GM21576 (cell line): Measurements from ENCODE around the gene PDHX.
"Not testable (repeated sequence)": the region's sequence is repeated elsewhere in the genome, so short reads cannot be mapped to it uniquely, and the experiment has no call there.

Source experiments
- ATAC-seq: cut with Tn5 transposase; IDR thresholded peaks from one replicate; pipeline ENCODE4 v1.9.1; 2021; ENCODE audit warnings: mild to moderate bottlenecking, moderate library complexity; ENCODE audit not compliant: unreplicated experiment

PDHX gene

DNA sequence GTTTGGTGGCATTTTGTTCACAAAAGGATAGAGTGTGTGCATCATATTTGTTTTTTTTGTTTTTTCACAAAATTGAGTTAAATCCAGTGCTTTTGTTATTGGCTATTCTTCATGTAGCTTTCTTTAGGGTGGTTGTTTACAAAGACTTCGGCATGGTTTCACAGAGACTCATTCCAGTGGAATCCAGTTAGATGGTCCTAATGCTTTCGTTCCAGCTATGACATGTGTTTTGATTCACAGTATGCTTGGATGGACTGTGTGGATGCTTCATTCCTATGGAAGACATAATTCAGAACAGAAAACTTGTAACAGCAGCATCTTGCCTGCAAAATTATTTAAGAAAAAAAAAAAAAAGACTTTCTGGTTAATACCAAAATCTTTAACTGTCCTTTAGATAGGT lies 97.9 kb downstream of the PDHX start:
- ATAC-seq: no peak

DNA sequence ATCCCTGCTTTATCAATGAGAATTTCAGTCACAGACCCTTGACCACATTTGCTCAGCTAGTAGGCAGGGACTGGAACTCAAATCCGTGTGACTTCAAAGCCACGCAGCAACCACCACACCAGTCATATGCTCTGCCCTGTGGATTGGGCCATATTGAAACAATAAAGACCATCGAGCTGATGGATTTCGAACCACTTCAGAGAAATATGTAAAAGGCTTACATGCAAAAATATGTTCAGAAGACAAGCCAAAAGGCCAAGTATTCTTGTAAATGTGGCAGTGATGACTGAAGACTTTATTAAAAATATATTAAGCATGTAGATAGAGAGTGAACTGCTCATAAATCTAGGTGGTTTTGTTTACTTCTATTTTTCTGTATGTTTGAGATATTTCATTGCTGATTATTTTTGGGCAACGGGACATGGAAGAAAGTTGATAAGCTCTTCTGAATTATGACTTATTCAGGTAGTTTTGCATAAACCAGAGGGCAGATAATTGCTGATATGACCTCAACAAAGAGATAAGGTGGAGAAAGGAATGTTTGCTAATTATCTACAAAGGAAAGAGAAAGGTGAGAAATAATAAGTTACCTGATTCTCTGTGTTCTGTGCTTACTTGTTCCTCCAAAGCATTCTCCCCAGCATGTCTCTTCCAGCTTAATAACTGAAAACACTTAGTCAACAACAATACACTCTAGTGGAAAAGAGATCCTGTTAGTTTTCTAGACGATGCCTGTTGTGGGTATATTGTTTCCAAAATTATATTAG lies 99.4 kb downstream of the PDHX start:
- ATAC-seq: no peak

DNA sequence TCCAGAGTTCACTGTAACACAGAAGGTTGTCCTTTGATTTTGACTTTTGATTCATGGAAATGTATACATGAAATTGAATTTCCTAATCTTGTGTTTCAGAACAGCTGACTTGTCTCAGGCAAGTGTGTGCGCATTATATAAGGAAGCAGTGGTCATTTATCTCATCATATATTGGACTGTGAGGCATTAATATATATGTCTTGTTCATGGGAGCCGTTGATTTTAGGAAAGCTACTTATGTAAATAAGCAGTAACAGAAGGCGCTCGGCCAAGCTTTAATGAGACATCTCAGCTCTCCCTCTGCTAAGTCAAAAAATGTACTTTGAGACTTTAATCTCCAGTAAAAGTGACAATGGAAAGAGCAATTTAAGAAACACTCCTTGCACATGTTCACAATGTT lies 100.5 kb downstream of the PDHX start:
- no peak for ATAC-seq

DNA sequence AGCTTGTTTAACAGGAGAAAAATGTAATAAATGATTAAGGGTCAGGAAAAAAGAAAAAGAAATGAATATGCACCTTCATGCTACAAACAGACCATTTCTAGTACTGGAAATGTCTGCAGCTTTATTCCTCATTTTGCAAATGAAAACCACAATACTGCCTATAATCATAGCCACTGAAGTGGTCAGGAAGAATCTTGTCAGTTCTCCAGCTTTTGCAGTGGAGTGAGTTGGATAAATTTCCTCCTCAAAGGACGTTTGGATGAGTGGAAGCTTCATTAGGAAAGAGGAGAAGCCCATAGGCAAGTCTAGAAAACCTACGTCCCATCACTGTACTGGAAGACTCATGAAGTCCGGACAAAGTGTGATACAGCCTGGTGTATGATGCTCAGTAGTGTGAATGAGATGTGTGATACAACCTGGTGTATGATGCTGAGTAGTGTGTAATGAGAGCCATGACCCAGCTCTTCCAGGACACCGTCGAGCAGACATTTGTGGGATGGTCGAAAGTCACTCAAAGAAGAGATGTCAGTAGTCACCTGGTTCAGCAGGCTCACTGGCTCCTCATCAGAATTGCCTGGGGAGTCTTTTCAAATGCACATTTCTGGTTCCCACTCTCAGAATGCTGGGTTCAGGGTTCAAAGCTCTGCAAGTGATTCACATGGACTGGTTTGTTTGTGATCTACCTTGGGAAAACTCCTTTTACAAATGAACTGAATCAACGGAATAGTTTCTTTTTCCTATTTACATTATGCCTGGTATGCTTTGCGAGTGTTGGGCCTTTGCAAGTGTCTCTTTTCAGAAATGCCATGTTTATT lies 101.3 kb downstream of the PDHX start:
- no peak for ATAC-seq

DNA sequence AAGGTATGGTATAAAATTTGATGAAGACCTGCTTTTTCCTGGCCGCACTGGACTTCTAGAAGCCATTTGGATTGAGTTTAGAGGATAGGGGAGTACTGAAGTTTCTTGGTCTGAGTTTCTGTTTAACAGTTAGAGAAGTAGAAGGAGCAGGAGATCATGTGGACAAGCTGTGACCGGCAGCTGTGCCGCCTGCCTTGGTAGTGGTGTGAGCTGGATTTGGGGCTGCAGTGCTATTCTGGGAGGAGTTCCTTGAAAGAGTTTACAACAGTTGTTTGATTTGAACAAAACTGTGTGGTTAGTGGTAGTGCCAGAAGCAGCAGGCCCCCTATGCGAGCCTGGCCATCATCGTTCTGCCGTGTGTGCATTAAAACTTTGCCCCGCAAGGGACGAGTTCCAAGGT lies 105.2 kb downstream of the PDHX start:
- ATAC-seq: no peak

DNA sequence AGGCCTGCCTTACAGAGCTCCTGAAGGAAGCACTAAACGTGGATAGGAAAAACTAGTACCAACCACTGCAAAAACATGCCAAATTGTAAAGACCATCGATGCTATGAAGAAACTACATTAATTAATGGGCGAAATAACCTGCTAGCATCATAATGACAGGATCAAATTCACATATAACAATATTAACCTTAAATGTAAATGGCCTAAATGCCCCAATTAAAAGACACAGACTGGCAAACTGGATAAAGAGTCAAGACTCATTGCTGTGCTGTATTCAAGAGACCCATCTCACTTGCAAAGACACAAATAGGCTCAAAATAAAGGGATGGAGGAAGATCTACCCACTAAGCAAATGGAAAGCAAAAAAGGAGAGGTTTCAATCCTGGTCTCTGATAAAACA lies 107.5 kb downstream of the PDHX start:
- not testable (repeated sequence) for ATAC-seq

DNA sequence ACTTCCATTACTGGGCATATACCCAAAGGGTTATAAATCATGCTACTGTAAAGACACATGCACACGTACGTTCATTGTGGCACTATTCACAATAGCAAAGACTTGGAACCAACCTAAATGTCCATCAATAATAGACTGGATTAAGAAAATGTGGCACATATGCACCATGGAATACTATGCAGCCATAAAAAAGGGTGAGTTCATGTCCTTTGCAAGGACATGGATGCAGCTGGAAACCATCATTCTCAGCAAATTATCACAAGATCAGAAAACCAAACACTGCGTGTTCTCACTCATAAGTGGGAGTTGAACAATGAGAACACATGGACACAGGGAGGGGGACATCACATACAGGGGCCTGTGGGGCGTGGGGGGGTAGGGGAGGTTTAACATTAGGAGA lies 111.6 kb downstream of the PDHX start:
- ATAC-seq: not testable (repeated sequence)

DNA sequence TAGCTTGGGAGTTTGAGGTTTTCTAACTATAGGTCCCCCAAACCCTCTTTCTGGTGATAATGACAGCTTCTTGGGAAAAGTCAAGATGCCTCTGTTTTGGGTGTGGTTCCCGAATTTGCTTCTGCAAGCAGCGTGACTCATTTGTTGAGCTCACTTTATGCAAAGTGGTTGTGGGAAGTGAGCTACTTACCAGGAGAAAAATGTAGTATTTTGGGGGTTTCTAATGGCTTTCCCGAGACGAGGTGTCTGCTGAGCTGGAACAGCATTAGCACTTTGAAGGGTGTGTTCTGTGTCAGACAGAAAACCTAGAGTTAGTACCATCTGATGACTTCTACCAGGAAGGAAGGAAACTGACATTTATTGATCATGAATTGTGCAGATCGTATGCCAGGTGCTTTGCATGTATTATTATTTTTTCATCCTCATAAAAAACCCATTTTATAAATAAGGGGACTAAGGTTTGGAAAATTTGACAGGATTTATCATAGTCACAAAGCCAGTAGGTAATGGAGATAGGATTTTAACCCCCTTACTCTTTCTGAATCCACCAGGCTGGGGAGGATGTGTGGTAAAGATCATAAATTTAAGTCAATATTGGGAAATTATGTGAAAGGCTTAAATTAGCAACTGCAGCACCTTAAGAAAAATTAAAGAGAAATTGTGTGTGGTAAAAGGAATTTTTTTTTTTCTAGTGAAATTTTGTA lies 113.7 kb downstream of the PDHX start:
- ATAC-seq: no peak

DNA sequence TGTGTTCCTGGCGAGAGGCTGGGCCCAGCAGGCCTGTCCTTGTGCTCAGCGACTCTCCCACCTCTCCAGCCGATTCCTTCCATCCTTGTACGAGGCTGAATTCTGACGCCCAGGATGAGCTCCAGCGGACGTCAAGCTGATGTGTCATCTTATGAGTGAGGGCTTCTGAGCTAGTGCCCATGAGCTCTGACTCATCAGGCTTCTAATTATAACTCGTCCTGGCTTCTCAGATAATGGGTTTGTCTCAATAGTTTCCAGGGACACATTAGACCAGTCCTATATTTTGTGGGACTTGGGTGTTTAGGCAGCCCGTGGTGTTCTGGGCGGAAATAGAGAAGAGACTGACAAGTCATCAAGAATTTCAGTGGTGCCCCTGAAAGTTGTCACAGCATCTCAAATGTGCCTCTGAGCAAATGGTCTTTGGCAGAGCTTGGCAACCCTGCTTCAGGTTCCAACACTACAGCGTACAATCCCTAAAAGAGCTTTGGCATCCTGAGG lies 114.3 kb downstream of the PDHX start:
- no peak for ATAC-seq

DNA sequence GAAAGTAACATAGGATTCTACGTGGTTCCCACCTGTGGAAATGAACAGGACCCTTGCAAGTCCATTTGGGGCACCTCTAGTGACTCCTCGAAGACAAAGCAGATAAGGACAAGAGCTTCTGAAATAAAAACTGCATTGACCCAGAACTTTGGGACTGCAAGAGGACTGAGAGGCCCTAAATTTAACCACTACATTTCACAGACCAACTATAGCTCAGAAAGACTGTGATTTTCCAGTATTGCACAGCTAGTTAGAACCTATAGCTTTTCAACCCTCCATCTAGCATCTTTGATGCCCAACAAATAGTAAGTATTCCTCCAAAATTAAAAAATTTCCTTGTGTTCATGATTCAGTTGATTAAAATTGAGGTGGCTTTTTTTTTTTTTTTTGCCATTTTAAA lies 114.9 kb downstream of the PDHX start:
- no peak for ATAC-seq

DNA sequence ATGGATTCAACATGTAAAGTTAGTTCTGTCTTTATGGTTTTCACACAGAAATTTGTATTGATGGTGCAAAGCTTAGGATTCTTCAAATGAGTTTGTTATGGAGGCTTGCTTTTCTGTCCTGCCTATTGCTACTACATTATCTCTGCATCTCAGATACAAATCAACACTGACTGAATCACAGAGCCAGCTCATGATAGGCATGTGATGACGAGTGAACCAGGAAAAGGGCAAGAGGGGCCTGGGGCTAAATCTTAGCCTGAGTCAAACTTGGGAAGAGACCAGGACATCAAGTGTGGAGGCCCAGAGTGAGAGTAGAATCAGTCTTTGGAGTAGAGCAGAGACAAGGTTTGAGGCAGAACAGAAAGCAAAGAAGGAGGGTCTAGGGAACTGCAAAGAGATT lies 115.4 kb downstream of the PDHX start:
- ATAC-seq: no peak

DNA sequence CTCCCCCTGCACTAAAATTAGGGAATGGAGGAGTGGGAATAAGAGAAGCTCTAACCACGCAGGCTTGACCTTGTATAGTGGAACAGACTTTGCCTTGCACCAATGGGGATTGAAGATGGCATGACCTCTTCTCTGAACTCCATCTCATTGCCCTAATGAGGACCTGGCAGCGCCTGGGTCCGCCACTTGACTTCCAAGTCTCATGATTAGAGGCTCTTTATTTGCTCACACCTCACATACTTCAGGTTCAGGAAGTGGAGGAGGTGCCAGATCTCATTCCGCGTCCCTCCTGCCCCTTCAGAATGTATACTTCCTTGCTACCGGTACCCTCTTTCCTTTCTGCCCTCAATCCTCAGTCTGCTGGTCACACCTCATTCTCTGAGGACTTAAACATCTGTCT lies 116.6 kb downstream of the PDHX start:
- ATAC-seq: no peak

DNA sequence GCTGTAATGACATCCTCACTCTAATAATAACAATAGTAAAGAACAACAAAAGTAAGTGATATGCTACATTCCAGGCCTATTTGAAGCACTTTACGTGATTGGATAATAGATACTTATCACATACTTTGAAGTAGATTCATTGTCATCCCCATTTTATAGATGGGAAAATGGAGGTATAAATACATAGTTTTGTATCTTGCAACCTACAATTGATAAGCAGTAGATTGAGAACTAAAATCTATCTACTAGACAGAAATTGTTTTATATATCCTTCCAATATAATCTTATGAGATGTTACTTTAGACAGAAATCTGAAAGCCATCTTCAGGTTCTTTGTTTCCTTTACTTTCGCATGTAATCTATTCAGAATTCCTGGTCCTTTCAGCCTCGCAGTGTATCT lies 118.0 kb downstream of the PDHX start:
- ATAC-seq: no peak

DNA sequence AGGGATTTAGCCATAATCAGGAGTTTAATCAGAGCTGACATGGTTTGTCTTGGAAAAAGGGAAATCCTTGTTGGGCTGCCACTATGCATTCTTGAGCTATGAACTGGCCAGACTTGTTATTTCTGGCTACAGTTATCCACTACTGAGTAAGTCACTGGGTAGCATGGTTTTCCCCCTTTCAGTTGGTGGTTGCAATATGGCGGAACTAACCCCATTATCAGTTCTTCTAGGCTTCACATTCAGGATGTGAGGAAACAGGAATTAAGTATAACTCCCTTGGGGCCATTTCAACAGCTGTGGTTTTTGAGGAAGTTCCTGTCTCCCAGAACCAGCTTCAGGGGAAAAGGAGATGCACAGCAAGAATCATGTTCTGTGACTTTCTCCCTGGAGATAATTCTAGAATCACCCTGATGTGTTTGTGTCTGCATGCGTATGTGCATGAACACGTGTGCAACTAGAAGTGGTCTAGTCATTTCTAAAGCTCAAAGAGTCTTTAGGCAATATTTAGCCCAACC lies 119.5 kb downstream of the PDHX start:
- ATAC-seq: peak; percentile 32

DNA sequence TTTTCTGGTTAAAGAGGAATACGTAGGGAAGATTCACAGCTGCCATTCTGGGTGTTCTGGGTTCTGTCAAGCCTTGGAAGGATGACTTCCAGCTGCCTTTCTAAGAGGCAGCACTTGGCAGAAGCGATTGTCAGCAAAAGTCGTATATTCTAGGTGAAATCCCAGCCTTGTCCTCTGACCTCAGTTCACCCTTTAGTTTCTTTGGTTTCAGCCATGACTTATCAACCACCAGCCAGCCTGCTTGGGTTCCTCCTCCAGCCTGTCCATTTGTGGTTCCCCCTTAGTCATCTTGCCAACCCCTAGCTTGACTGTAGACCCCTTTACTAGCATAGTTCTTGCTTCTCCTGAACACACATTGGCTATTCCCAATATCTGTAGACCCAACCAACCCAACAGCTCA lies 120.2 kb downstream of the PDHX start:
- ATAC-seq: no peak

DNA sequence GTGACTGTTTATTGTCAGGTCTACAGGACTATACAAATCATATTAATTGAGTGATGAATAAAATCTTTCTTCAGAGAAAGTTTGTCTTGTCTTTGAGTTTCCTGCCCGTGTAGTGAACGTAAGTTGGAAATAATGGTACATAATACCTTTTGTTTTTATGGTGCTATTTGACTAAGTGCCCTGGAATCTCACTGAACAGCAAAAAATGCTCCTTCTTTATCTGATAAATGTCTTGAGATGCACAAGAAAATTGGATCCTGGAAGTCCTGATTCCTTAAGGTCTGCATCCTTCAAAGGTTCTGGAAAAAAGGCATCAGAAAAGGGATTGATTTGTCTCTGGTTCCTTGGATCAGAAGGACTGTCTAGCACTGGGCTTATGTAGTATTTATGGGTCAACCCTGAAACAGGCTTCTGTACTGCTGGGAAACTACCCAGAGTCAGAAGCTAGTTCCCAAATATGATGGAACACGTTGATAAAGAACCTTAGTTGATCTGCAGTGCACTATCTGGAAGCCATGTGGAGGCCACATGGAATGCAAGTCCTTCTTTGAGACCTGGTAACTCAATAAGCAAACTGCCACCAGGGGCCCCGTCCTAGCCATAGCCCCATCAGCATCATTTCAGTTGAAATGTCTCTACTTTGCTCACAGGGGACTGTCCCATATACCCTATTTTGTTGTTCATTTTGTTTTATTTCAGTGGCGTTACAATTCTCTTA lies 122.0 kb downstream of the PDHX start:
- ATAC-seq: no peak

DNA sequence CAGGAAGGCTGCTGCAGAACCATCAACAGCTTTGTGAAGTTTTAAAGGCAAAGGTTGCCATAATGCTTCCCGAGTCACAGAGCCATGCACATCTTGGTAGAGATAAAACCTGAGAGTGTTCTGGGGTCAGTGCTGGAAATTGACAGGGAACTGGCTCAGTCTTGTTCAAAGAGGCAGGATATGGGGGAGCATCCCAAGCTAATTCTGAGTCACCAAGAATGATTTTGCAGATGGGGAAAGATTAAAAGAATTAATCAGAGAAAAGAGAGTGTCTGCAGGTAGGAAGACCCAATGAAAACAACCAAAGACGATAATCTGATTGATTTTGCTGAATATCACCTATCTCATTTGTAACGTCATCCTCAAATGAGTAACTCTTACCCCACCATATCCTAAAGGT lies 122.7 kb downstream of the PDHX start:
- ATAC-seq: no peak

DNA sequence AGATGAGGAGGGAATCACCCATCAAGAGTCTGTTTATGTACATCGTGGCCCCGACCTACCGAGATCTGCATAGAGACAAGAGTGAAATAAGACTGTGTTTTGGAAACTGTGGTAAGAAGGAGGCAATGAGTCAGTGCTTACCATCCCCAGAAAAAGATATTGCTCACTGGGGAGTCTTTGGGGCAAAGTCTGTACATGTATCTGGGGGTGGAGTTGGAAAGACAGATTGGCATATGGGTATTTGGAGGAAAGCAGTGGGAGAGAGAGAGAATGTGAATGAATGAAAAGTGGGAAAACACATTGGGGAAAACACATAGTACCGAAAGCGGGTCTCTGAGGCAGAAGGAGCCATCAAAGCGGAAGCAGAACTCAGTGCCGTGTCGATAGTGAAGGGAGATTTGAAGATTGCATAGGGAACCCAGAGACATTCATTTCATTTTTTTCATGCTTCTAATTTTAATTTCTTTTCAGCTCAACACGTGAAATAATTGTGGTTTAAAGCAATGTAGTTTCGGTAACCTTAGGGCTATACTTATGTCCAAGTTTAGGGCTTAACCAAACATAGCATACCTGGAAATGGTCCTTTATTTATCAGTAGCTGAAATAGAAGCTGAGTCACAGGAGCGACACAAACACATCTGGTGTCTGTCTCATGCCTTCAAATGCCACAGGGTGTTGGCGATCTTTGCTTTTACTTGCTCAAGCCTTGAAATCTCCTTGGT lies 124.0 kb downstream of the PDHX start:
- peak; percentile 60 for ATAC-seq

DNA sequence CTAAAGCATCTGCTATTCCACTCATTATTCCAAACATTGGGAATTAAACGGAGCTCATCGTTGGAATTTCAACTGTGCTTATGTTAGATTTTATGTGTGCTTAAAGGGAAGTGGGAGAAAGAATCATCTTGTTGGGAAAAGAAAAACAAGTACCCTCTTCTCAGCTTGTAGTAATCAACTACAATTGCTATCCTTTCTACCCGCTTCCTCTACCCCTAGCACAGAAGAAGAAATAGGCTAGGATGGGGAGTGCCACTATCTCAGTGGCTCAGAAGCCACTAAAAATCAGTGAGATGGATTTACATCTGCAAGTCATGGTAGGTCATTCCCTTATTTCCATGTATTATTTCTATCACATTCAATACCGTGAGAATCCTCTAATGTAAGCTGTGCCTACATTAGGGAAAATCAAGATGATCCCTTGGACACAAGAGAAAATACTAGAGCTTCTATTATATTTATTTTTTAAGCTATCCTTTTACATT lies 124.7 kb downstream of the PDHX start:
- no peak for ATAC-seq

DNA sequence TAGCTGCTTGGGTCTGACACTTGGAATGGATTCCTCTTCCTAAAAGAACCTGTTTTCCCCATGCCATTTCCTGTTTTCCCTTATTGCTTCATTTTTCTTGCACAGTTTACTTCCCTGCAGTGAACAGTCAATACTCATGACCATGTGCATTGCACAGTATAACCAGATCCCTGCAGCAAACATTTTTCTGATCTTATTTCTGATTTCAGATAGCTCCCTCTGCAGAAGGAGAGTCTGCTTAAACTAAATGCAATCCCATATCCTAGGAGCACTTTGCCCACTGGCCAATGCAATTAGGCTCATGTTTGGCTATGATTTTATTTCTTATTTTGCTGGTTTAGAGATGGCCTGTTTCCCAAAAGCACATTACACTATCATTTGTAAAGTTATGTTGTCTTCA lies 125.8 kb downstream of the PDHX start:
- ATAC-seq: no peak
